ENCODE results near the gene ZFAND6.
"Not testable (repeated sequence)": the region's sequence is repeated elsewhere in the genome, so short reads cannot be mapped to it uniquely, and the experiment has no call there.

Gene ZFAND6

DNA sequence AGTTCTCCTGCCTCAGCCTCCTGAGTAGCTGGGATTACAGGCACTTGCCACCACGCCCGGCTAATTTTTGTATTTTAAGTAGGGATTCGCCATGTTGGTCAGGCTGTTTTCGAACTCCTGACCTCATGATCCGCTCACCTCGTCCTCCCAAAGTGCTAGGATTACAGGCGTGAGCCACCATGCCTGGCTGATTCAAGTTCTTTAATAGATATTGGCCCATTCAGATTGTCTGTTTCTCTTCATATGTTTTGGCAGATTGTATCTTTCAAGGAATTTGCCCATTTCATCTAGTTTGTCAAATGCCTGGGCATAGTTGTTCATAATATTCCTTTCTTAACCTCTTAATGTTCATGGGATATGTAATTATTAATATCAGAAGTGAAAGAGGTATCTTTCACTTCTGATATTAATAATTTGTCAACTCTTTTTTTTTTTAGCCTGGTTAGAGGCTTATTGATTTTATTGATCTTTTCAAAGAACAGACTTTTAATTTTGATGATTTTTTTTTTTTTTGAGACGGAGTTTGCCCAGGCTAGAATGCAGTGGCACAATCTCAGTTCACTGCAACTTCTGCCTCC, 40.2 kb upstream of the ZFAND6 start:
- no peak overlapping the region for H3K27ac ChIP-seq
- TF ChIP-seq, protein P1, sequence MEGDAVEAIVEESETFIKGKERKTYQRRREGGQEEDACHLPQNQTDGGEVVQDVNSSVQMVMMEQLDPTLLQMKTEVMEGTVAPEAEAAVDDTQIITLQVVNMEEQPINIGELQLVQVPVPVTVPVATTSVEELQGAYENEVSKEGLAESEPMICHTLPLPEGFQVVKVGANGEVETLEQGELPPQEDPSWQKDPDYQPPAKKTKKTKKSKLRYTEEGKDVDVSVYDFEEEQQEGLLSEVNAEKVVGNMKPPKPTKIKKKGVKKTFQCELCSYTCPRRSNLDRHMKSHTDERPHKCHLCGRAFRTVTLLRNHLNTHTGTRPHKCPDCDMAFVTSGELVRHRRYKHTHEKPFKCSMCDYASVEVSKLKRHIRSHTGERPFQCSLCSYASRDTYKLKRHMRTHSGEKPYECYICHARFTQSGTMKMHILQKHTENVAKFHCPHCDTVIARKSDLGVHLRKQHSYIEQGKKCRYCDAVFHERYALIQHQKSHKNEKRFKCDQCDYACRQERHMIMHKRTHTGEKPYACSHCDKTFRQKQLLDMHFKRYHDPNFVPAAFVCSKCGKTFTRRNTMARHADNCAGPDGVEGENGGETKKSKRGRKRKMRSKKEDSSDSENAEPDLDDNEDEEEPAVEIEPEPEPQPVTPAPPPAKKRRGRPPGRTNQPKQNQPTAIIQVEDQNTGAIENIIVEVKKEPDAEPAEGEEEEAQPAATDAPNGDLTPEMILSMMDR (conservative IDR thresholded peaks at IDR 0.05): no peak

DNA sequence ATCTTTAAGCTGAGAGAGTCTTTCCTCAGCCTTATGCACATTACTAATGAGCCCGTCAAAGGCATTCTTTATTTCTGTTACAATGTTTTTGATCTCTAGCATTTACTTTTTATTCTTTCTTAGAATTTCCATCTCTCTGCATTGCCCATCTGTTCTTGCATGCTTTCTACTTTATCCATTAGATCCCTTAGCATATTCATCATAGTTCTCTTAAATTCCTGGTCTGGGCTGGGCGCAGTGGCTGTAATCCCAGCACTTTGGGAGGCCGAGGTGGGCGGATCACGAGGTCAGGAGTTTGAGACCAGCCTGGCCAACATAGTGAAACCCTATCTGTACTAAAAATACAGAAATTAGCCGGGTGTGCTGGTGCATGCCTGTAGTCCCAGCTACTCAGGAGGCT, 39.3 kb upstream of the ZFAND6 start:
- not testable (repeated sequence) for H3K27ac ChIP-seq

GRCh38 chr15:80020731-80021130, 38.7 kb upstream of the ZFAND6 start:
- TF ChIP-seq, protein P1 (conservative IDR thresholded peaks at IDR 0.05): no peak
- H3K27ac ChIP-seq: no peak overlapping the region

- TF ChIP-seq, protein P1 (conservative IDR thresholded peaks at IDR 0.05): no peak
- no peak overlapping the region for H3K27ac ChIP-seq
Measured at GRCh38 chr15:80026310-80026709, 33.2 kb upstream of the ZFAND6 start.

GRCh38 chr15:80026754-80027153, 32.7 kb upstream of the ZFAND6 start:
- TF ChIP-seq, protein P1 (conservative IDR thresholded peaks at IDR 0.05): no peak
- no peak overlapping the region for H3K27ac ChIP-seq

DNA sequence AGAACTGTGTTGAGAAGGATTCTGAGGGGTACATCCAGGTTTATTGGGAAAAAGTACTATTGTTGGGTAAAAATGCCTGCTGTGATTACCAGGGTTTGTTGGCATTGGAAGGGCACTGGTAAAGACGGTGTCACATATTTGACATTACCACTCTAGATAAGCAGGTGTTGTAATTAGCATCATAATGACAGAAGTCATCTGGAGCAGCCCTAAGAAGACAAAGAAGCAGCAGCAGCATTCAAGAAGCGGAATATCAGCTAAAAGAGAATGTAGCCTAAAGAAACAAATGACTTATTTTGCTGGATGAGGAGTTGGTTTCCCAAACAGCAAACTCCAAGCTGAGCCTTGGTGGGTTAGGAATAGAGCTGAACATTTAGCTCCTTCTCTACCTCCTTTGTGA, 30.5 kb upstream of the ZFAND6 start:
- TF ChIP-seq, protein P1 (conservative IDR thresholded peaks at IDR 0.05): no peak

DNA sequence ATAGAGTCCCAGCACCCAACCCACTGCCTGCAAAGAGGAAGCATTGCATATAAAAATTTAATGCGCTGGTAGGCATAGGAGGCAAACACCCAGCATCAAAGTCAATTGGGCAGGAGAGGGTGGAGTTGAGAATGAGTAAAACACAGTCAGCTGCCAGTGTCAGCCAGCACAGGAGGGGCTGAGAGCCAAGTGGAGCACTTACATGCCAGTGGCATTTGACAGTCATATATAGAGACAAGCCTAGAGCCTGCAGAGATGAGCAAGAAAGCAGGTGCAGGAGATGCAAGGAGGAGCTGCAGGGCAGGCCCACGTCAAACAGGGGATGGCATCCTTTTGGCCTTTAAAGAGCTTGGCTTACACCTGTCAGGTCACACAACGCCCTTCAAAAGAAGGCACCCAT, 27.6 kb upstream of the ZFAND6 start:
- 0 out of 2 replicates have a peak overlapping the region, but pooled peaks have one; percentile 14 for H3K27ac ChIP-seq
- TF ChIP-seq, protein P1 (conservative IDR thresholded peaks at IDR 0.05): no peak

More for the DNA sequence above, 30.5 kb upstream of the ZFAND6 start:
- H3K27ac ChIP-seq: no peak overlapping the region

DNA sequence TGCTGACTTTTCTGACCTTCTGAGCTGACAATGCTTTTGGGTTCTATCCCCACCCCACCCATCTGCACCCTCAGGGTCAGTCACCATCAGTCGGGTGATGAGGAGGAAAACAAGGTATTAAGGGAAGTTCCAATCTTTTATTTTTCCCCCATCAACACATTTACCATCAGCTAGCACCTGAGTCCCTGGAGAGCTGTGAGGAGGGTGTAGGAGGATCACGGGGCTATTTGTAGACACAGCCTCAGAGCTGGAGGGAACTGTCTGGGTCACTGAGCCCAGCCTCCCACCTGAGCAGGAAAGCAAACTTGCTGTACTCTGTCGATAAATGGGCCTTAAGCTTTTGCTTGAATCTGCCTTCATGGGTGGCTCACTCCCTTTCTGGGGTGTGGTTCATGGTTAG, 24.8 kb upstream of the ZFAND6 start:
- H3K27ac ChIP-seq: no peak overlapping the region
- TF ChIP-seq, protein P1 (conservative IDR thresholded peaks at IDR 0.05): no peak
